H54 (cell line): ENCODE results near the gene ADCY9.

Experiments used
- DNase-seq: peaks from one replicate; pipeline ENCODE4 v3.0.0; 2011; ENCODE audit warnings: low spot score, mixed read lengths; ENCODE audit not compliant: insufficient read length
- FAIRE-seq: peaks from 3 replicates; lab custom pipeline; 2011; peaks lifted over from hg19 to GRCh38; lab: Jason Lieb, UNC
- POLR2A ChIP-seq: IDR thresholded peaks from 2 replicates; pipeline ENCODE4 v1.6.1; 2011; ENCODE audit warnings: low read depth, mild to moderate bottlenecking, low read length

ADCY9 gene

DNA sequence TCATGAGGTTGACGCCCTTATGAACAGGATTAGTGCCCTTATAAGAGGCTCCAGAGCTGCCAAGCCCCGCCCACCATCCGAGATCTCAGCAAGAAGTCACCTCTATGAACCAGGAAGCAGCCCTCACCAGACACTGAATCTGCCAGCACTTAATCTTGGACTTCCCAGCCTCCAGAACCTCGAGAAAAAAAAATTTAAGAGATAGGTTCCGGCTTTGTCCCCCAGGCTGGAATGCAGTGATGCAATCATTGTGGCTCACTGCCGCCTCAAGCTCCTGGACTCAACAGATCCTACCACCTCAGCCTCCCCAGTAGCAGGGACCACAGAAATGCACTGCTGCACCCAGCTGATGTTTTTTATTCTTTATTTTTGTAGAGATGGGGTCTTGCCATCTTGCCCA lies 22.5 kb upstream of the ADCY9 start:
- no peak for TF ChIP-seq POLR2A
- FAIRE-seq = no peak
- no peak for DNase-seq

DNA sequence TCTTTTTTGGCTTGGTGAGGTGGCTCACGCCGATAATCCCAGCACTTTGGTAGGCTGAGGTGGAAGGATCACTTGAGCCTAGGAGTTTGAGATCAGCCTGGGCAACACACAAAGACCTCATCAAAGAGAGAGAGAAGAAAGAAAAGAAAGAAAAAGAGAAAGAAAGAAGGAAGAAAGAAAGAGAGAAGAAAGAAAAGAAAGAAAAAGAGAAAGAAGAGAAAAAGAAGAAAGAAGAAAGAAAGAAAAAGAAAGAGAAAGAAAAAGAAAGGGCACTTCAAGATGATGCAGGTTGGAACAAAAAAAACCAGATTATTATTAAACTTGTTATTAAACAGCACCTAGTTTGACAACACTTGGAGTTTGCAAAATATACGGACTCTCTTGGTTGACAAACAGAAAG lies 21.2 kb upstream of the ADCY9 start:
- TF ChIP-seq POLR2A = no peak
- FAIRE-seq = no peak
- DNase-seq = no peak

DNA sequence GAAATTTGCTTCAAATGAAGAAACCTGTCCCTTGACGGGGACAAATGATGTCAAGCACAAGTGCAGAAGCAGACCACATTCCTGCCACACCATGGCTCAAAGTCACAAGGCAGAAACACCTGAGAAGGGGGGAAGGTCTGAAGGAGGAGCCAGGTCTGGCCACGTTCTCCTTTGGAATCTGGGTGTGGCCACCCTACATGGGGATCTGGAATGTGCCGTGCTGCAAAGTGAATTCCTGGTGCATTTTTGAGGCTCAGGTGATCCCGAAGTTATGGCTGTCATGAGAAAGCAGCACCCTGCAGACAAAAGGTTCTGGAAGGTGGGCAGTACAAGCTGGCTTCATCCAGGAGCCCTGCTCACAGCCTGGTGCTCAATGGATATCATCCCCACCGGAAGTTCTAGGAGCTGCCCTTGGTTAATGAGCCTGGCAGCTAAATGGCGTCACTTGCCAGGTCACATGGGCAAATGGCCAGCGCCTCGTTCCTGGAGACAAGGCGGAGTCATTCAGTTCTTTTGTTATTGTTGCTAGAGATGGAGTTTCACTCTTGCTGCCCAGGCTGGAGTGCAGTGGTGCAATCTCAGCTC lies 20.1 kb upstream of the ADCY9 start:
- no peak for TF ChIP-seq POLR2A
- DNase-seq = no peak
- FAIRE-seq = no peak

DNA sequence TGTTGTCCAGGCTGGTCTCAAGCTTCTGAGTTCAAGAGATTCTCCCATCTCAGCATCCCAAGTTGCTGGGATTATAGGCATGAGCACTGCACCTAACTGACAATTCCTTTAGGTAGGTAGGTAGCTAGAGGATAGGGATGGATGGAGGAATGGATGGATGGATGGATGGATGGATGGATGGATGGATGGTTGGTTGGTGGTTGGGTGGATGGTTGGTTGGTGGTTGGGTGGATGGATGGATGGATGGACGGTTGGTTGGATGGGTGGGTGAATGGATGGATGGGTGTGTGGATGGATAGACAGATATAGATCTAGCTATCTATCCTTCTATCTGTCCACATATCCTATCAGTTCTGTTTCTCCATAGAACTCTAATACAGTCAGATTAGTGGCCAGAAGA lies 19.3 kb upstream of the ADCY9 start:
- TF ChIP-seq POLR2A = no peak
- FAIRE-seq = no peak
- no peak for DNase-seq

DNA sequence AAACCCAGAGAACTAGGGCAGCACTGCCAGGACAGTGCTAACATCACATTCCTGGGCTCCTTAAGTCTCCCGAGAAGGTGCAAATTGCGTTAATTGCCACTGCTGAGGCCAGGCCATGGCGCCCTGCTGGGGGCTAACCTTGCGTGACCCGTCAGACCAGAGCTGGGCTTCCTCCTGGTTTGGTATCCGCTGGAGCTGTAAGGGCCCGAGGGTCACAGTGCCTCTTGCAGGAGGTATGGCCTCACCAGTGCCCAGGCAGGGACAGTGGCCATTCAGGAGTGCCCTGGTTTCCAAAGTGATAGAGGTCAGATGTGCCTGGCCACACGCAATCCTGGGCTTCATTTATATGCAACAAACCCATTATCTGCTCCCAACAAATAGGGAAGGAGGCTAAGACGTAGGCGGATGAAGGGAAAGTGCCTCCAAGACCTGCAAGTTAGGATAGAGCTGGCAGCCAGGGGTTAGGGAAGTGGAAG lies 17.7 kb upstream of the ADCY9 start:
- DNase-seq (no peak), FAIRE-seq (no peak)
- no peak for TF ChIP-seq POLR2A

DNA sequence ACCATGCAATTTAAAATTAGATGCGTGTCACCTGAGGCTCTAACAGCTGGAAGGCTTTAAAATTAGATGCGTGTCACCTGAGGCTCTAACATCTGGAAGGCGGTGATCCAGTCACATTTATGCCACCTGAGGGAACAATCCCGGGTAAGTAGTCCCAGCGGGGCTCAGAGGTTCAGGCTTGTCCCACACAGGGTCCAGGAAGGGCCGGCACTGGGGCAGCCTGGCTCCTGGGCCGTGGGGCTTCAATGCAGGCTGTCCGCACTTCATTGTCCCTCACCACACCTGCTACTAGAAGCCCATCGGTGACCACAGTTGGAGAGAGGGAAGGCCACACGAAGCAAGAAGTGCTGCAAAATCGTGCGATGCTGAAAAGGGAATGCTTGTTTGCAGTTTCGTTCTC lies 15.4 kb upstream of the ADCY9 start:
- no peak for DNase-seq
- FAIRE-seq = no peak
- no peak for TF ChIP-seq POLR2A

DNA sequence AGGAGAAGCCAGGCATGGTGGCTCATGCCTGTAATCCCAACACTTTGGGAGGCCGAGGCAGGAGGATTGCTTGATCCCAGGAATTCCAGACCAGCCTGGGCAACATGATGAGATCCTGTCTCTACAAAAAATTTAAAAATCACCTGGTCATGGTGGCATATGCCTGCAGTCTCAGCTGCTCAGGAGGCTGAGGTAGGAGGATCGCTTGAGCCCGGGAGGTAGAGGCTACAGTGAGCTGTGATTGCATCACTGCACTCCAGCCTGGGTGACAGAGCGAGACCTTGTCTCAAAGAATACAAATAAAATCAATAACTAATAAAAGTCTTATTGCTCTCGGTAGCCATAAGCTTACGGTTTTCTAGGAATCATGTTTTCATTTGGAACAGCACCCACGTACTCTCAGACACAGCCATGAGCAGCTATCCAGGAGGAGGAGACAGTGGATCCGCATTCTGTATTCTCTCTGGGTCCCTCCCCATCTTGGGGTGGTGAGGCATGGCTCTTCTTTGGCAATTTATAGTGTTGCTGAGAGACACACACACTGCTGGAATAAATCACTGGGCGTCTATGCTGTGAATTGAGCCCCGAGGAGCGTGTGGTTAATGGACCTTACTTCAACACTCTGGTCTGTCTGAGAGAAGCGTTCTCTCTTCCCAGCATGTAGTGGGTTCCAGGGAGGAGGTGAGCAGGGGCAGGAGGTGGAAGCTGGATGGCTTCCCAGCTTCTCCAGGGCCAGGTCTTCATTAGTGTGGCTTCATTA lies 8.5 kb upstream of the ADCY9 start:
- FAIRE-seq (no peak), DNase-seq (no peak)
- no peak for TF ChIP-seq POLR2A

DNA sequence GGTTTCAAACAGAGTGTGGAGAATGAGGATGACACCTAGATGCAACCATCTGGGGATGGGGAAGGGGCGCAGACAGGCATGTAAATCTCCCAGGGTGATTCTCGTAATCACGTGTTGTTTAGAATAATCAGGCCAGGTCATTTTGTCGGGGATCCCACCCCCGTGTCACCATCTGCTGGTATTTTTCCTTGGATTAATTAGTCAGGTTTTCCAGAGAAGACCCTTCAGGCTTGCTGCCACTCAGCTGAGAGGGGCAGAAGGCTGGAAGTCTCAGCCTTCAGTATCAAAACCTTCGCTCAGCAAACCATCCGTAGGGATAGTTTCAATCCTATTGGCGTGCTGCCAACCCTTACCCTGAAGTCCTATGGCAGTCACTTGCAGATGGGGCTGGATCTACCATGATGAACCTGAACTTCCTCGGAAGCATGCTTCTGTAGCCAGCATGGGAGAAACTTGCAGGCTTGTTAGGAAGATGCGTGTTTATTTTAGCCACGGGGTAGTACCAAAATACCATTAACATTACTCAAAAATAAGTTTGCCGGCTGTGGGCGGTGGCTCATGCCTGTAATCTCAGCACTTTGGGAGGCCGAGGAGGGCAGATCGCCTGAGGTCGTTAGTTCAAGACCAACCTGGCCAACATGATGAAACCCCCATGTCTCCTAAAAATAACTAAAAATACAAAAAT lies 7.5 kb upstream of the ADCY9 start:
- no peak for TF ChIP-seq POLR2A
- FAIRE-seq (no peak), DNase-seq (no peak)

DNA sequence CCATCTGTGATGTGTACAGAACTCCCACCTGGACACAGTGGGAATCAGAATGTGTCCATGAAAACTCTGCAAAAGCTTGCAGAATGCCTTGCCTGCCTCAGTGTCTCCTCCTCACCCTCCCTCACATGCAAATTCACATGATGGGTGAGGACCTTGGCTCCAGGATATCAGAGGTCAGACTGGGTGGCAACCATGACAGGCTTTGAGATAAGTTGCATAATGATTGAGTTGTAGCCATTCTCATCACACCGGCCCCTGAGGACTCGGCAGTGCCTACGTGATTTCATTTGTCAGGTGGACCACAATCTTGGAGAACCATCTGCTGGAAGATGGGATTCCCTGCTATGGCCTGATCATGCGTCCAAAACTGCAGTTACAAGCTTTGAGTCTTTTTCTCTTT lies 3.9 kb upstream of the ADCY9 start:
- TF ChIP-seq POLR2A = no peak
- DNase-seq (no peak), FAIRE-seq (no peak)

DNA sequence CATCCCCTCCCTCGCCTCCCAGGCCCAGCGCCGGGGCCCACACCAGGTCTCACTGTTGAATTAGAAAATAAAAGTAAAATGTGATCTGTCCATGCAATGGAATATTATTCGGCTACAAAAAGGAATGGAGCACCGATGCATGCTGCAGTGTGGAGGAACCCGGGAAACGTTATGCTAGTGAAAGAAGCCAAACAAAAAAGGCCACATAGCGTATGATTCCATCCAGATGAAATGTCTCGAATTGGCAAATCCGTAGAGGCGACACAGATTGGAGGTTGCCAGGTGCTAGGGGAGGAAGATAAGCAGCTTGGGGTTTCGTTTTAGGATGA lies 972 bp upstream of the ADCY9 start:
- no peak for DNase-seq
- no peak for TF ChIP-seq POLR2A
- FAIRE-seq = no peak

DNA sequence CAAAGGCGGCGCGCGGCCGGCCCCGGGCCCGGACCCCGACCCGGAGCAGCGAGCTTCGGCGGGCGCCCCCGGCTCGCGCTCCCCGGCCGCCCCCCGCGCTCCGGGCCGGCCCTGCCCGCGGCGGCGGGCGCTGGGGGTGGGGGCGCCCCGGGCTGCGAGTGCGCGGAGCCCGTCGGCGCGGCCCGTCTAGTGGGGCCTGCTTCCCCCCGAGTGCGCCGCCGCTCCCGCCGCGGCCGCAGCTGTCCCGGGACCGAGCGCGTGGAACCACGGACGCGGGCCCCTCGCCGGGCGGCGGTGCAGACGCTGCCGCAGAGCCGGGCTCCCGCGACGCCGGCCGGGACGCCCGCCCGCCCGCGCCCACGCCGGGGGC lies 308 bp downstream of the ADCY9 start:
- TF ChIP-seq POLR2A = no peak
- DNase-seq (no peak), FAIRE-seq (no peak)

DNA sequence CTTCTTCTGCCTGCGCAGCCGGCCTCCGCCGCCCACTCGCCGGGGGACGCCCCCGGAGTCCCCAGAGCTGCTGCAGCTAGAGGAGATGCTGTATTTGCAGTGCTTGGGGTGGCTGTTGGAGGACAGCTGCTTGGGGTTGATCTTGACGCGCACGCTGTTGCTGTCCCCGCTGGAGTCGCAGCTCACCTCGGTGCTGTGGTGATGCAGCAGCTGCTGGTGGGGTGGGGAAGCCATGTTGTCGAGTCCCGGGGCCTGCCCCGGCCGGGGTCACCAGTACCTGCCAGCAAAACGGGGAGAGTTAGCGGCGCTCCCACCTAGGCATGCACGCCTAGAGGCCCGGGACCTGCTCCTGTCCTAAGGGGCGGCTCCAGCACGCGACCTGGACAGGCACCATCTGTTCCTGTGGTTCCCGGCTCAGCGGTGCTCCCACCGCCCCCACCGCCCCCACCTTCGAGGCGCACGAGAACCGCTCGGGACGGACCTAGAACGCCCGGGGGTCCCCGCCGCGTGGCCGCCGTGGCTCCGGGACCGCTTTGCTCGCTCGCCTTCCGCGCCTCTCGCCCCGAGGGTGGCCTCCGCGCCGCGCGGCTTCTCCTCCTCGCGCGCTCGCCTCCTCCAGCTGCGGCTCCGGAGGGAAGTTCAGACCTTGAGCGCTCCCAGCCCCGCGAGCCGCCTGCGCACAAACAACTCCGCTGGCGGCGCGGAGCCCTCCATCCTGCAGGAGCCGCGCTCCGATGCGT lies 863 bp downstream of the ADCY9 start:
- FAIRE-seq (no peak), DNase-seq (peak; percentile 70)
- no peak for TF ChIP-seq POLR2A

DNA sequence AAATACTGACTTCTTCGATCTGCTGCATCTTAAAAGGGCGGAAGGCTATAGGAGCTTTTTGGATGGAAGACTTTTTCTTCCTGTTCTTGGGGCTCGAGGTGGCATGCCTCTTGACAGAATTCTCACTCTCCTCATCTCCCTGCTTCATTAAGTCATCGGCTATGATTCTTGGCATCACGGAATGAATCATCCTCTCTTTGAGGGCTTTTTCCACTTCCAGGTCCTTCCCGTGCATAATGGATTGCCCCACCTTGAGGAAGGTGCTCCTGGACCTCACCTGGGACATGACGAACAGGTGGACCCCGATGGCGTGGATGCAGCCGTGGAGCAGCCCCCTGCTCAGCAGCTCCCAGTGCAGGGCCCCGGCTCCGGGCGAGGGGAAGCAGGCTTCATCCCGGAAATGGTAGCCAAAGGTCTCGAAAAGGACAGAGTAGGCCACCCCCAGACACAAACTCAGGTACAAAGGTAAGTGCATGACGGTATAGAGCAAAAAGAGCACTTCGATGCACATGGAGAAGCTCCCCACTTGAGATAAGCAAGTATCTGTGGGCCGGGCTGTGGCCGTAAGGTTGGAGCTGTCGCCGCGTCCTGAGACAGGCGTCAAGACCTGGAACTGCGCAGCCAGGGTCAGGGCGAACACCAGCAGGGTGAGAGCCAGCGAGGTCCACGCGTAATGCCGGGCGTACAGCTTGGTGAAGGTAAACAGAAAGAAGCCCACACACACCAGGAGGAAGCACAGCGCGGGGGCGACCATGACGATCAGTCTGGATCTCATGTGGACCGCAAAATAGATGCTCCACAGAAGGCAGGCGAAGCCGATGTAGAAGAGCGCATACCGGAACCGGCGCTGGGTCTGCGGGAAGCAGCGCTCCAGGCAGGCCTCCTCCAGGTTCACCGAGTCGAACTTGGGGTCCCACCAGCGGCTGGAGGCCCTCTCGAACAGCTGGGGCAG lies 1.7 kb downstream of the ADCY9 start:
- no peak for FAIRE-seq
- TF ChIP-seq POLR2A = no peak
- no peak for DNase-seq
